ENCODE results near the gene SKAP2. TPM values are rescaled to one million over a fixed set of nuclear protein-coding genes. Genes with fewer than 3 reads are reported as not detected.

SKAP2 gene
- polyA plus RNA-seq, 1 donor (not counting 4 experiments of a cell fraction or from before 2014, with no cell fraction given): 15.0 TPM

DNA sequence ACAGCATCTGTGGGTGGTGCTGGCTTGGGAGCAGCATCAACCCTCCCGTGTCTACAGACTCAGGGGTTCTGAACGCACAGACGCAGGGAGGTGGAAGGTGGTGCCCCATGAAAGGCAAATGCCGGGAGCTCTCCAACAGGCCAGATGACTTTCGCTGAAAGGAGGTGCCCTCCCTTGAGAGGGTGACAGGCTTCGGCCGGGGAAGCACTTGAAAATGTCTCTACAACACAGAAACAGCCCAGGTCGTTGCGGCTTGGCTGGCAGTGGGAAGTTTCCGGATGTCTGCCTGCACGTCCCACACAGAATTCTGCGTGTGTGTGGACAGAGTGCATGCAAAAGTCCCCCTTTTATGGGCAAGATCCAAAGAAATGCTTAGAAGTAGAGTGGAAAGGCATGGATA, 239.6 kb downstream of the SKAP2 start:
- DNase-seq (ENCODE audit: low read depth, low spot score): no peak
- no peak for FAIRE-seq
- Histone ChIP-seq H3K4me2 (ENCODE audit: control insufficient read depth, extremely low read depth, insufficient read depth, low read depth, low read length) (no peak overlapping the region), H3K4me3 (ENCODE audit: control insufficient read depth in 2 of 3, extremely low read depth in 1 of 3, insufficient read depth in 2 of 3, low read depth in 1 of 3, low read length in 3 of 3) (no peak overlapping the region), H3K36me3 (ENCODE audit: control insufficient read depth in 2 of 2, extremely low read depth in 1 of 2, insufficient read depth in 2 of 2, low read length in 2 of 2) (no peaks in the 10 kb centered on the region), H3K9ac (ENCODE audit: control insufficient read depth, extremely low read depth, insufficient read depth, low read length) (no peak overlapping the region), H2AFZ (ENCODE audit: control insufficient read depth, low read length) (no peak overlapping the region), H3K27ac (ENCODE audit: control insufficient read depth, insufficient read depth, low read length) (no peak overlapping the region), H3K27me3 (ENCODE audit: control insufficient read depth, extremely low read depth, insufficient read depth, low read length) (no peaks in the 10 kb centered on the region), H4K20me1 (ENCODE audit: control insufficient read depth, extremely low read depth, insufficient read depth, low read length) (no peaks in the 10 kb centered on the region), H3K4me1 (ENCODE audit: control insufficient read depth, extremely low read depth, insufficient read depth, low read length) (no peaks in the 10 kb centered on the region), H3K9me3 (ENCODE audit: control insufficient read depth, low read depth, low read length) (no peaks in the 10 kb centered on the region), H3K79me2 (ENCODE audit: control insufficient read depth, insufficient read depth, low read length) (no peaks in the 10 kb centered on the region), H3K9me1 (ENCODE audit: control insufficient read depth, extremely low read depth, insufficient read depth, low read length) (no peaks in the 10 kb centered on the region)
- dilution Hi-C loops (cut with MboI; ENCODE audit: extremely low pct_ligation_motif_present, low sequenced_read_pairs): no loop called here
- TF ChIP-seq, protein P1, sequence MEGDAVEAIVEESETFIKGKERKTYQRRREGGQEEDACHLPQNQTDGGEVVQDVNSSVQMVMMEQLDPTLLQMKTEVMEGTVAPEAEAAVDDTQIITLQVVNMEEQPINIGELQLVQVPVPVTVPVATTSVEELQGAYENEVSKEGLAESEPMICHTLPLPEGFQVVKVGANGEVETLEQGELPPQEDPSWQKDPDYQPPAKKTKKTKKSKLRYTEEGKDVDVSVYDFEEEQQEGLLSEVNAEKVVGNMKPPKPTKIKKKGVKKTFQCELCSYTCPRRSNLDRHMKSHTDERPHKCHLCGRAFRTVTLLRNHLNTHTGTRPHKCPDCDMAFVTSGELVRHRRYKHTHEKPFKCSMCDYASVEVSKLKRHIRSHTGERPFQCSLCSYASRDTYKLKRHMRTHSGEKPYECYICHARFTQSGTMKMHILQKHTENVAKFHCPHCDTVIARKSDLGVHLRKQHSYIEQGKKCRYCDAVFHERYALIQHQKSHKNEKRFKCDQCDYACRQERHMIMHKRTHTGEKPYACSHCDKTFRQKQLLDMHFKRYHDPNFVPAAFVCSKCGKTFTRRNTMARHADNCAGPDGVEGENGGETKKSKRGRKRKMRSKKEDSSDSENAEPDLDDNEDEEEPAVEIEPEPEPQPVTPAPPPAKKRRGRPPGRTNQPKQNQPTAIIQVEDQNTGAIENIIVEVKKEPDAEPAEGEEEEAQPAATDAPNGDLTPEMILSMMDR (optimal IDR thresholded peaks at IDR 0.05 in 1 of 3, IDR thresholded peaks at IDR 0.05 in 1 of 3, conservative IDR thresholded peaks at IDR 0.05 in 1 of 3; ENCODE audit: extremely low read depth in 1 of 3, insufficient read depth in 2 of 3, low read length in 3 of 3): no peak
- TF ChIP-seq EZH2 (IDR thresholded peaks at IDR 0.05; ENCODE audit: low read length): no peak

DNA sequence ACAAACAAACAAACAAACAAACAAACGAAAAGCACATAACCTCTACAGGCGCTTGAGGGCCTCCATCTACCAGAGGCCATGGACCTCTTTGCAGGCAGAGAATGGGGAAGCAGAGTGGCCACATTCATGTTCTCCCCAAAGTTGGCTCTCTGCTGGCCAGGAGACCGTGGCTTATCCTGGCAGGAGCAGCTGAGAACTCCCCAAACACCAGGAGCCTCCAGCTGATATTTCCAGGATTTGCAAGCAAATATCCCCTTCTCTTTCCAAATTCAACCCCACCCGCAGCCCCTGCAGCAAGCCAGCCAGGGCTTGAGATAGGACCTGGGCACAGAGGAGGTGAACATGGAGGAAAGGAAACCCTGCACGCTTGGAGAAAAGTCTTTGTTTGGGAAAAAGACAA, 240.0 kb downstream of the SKAP2 start:
- DNase-seq (ENCODE audit: low read depth, low spot score) (no peak), FAIRE-seq (no peak)
- TF ChIP-seq, protein P1 (optimal IDR thresholded peaks at IDR 0.05 in 1 of 3, IDR thresholded peaks at IDR 0.05 in 1 of 3, conservative IDR thresholded peaks at IDR 0.05 in 1 of 3; ENCODE audit: extremely low read depth in 1 of 3, insufficient read depth in 2 of 3, low read length in 3 of 3): no peak
- no peak for TF ChIP-seq EZH2 (IDR thresholded peaks at IDR 0.05; ENCODE audit: low read length)
- Histone ChIP-seq H3K9ac (ENCODE audit: control insufficient read depth, extremely low read depth, insufficient read depth, low read length) (no peak overlapping the region), H3K4me1 (ENCODE audit: control insufficient read depth, extremely low read depth, insufficient read depth, low read length) (no peaks in the 10 kb centered on the region), H3K9me3 (ENCODE audit: control insufficient read depth, low read depth, low read length) (no peaks in the 10 kb centered on the region), H3K4me3 (ENCODE audit: control insufficient read depth in 2 of 3, extremely low read depth in 1 of 3, insufficient read depth in 2 of 3, low read depth in 1 of 3, low read length in 3 of 3) (no peak overlapping the region), H4K20me1 (ENCODE audit: control insufficient read depth, extremely low read depth, insufficient read depth, low read length) (no peaks in the 10 kb centered on the region), H2AFZ (ENCODE audit: control insufficient read depth, low read length) (no peak overlapping the region), H3K9me1 (ENCODE audit: control insufficient read depth, extremely low read depth, insufficient read depth, low read length) (no peaks in the 10 kb centered on the region), H3K4me2 (ENCODE audit: control insufficient read depth, extremely low read depth, insufficient read depth, low read depth, low read length) (no peak overlapping the region), H3K36me3 (ENCODE audit: control insufficient read depth in 2 of 2, extremely low read depth in 1 of 2, insufficient read depth in 2 of 2, low read length in 2 of 2) (no peaks in the 10 kb centered on the region), H3K27ac (ENCODE audit: control insufficient read depth, insufficient read depth, low read length) (no peak overlapping the region), H3K79me2 (ENCODE audit: control insufficient read depth, insufficient read depth, low read length) (no peaks in the 10 kb centered on the region), H3K27me3 (ENCODE audit: control insufficient read depth, extremely low read depth, insufficient read depth, low read length) (no peaks in the 10 kb centered on the region)
- dilution Hi-C loops (cut with MboI; ENCODE audit: extremely low pct_ligation_motif_present, low sequenced_read_pairs): no loop called here

All from keratinocyte (primary cell).